GM12801 (cell line): ENCODE data around the gene SYTL5.

Experiments used
- CTCF ChIP-seq: IDR thresholded peaks from one replicate; pipeline ENCODE4 v1.5.1; 2011; ENCODE audit warnings: control low read depth; ENCODE audit not compliant: insufficient read length; ENCODE audit errors: extremely low read depth

SYTL5 gene

GRCh38 chrX:38149016-38149415, 142.7 kb downstream of the SYTL5 start:
- no peak for TF ChIP-seq CTCF

- no peak for TF ChIP-seq CTCF
These were observed 144.6 kb downstream of the SYTL5 start for GRCh38 chrX:38150993-38151392.

GRCh38 chrX:38151441-38151840, 145.1 kb downstream of the SYTL5 start:
- TF ChIP-seq CTCF = no peak

GRCh38 chrX:38154340-38154739, 148.0 kb downstream of the SYTL5 start:
- TF ChIP-seq CTCF = no peak

- TF ChIP-seq CTCF = no peak
These were observed 148.5 kb downstream of the SYTL5 start for GRCh38 chrX:38154818-38155217.

- no peak for TF ChIP-seq CTCF
These were observed 150.5 kb downstream of the SYTL5 start for GRCh38 chrX:38156838-38157237.

- TF ChIP-seq CTCF = no peak
These were observed 156.8 kb downstream of the SYTL5 start for GRCh38 chrX:38163193-38163592.

GRCh38 chrX:38165023-38165422, 158.7 kb downstream of the SYTL5 start:
- TF ChIP-seq CTCF = no peak
